HEK293 (cell line): ENCODE data around the gene PPIL6.

Experiments
- CTCF ChIA-PET: fragments of 350-600 bp; formaldehyde crosslinking; extraction: SDS; loops from one replicate; lab custom pipeline; 2021; ENCODE audit warnings: antibody characterized with exemption; lab: Yijun Ruan, JAX
- POLR2A ChIA-PET: fragments of 300-600 bp; formaldehyde crosslinking; extraction: SDS; loops from one replicate; lab custom pipeline; 2020; ENCODE audit warnings: antibody characterized with exemption, inconsistent platforms; lab: Yijun Ruan, JAX
- H3K27ac ChIP-seq: fragments of 200-500 bp; sonication (Bioruptor generic); 2 replicates; pipeline ENCODE4 v1.5.1; 2014; ENCODE audit warnings: low read depth, low read length, control low read depth, inconsistent platforms; ENCODE audit errors: extremely low read depth
- H3K36me3 ChIP-seq, 2 experiments: fragments of 200-500 bp in 1 of 2; sonication (Bioruptor generic) in 1 of 2; 1 replicate in 1 of 2; 2 replicates in 1 of 2; pipeline ENCODE4 v1.5.1; 2014 to 2017; ENCODE audit warnings: inconsistent platforms in 2 of 2, low read length in 2 of 2; ENCODE audit not compliant: control insufficient read depth in 2 of 2, insufficient read depth in 1 of 2
- H3K4me1 ChIP-seq: fragments of 200-500 bp; sonication (Bioruptor generic); 2 replicates; pipeline ENCODE4 v1.5.1; 2014; ENCODE audit warnings: mild to moderate bottlenecking, low read length, inconsistent platforms; ENCODE audit not compliant: control insufficient read depth, insufficient read depth
- H3K4me3 ChIP-seq: 2 replicates; pipeline ENCODE4 v1.5.1; 2011; ENCODE audit warnings: low read depth, mild to moderate bottlenecking, control low read depth, low read length, moderate library complexity
- H3K9me3 ChIP-seq: fragments of 200-500 bp; sonication (Bioruptor generic); 2 replicates; pipeline ENCODE4 v1.5.1; 2014; ENCODE audit warnings: low read depth, low read length, inconsistent platforms; ENCODE audit not compliant: control insufficient read depth, insufficient read depth
- GLI4 ChIP-seq: fragments of 450-650 bp; formaldehyde crosslinking; IDR thresholded peaks from 2 replicates; pipeline ENCODE4 v1.5.1; 2016; ENCODE audit warnings: missing biosample characterization, missing genetic modification characterization
- KLF9 ChIP-seq: fragments of 450-650 bp; formaldehyde crosslinking; IDR thresholded peaks from 2 replicates; pipeline ENCODE4 v1.5.1; 2016; ENCODE audit warnings: missing biosample characterization, missing genetic modification characterization, low read depth
- PRDM1 ChIP-seq: fragments of 450-650 bp; formaldehyde crosslinking; IDR thresholded peaks from 2 replicates; pipeline ENCODE4; 2016; ENCODE audit warnings: missing biosample characterization, missing genetic modification characterization
- SALL2 ChIP-seq: fragments of 450-650 bp; formaldehyde crosslinking; IDR thresholded peaks from 2 replicates; pipeline ENCODE4 v1.5.0; 2017; ENCODE audit warnings: missing biosample characterization, mild to moderate bottlenecking, missing genetic modification characterization, borderline replicate concordance
- WT1 ChIP-seq: fragments of 450-650 bp; formaldehyde crosslinking; IDR thresholded peaks from 2 replicates; pipeline ENCODE4 v1.5.1; 2016; ENCODE audit warnings: missing biosample characterization, missing genetic modification characterization
- ZBTB8A ChIP-seq: fragments of 450-650 bp; formaldehyde crosslinking; IDR thresholded peaks from 2 replicates; pipeline ENCODE4 v1.5.1; 2016; ENCODE audit warnings: missing biosample characterization, missing genetic modification characterization
- ZNF112 ChIP-seq: fragments of 450-650 bp; formaldehyde crosslinking; IDR thresholded peaks from 2 replicates; pipeline ENCODE4 v1.5.0; 2017; ENCODE audit warnings: missing biosample characterization, missing genetic modification characterization
- ZNF2 ChIP-seq: fragments of 450-650 bp; formaldehyde crosslinking; IDR thresholded peaks from 2 replicates; pipeline ENCODE4 v1.5.1; 2016; ENCODE audit warnings: missing biosample characterization, missing genetic modification characterization
- ZNF223 ChIP-seq: fragments of 450-650 bp; formaldehyde crosslinking; IDR thresholded peaks from 2 replicates; pipeline ENCODE4 v1.5.1; 2016; ENCODE audit warnings: missing biosample characterization, missing genetic modification characterization
- ZNF239 ChIP-seq: fragments of 450-650 bp; formaldehyde crosslinking; IDR thresholded peaks from 2 replicates; pipeline ENCODE4 v1.5.1; 2016; ENCODE audit warnings: missing biosample characterization, missing genetic modification characterization
- ZNF248 ChIP-seq: fragments of 450-650 bp; formaldehyde crosslinking; IDR thresholded peaks from 2 replicates; pipeline ENCODE4 v1.5.1; 2017; ENCODE audit warnings: missing biosample characterization, missing genetic modification characterization
- ZNF274 ChIP-seq, 2 experiments: fragments of 200-500 bp in 1 of 2; fragments of 450-650 bp in 1 of 2; sonication (Bioruptor generic) in 1 of 2; formaldehyde crosslinking in 1 of 2; IDR thresholded peaks; 2 replicates each; pipeline versions ENCODE4 v1.5.1 to v1.6.1; 2014 to 2016; ENCODE audit warnings: borderline replicate concordance in 1 of 2, inconsistent platforms in 1 of 2, low read length in 1 of 2, missing biosample characterization in 1 of 2, missing genetic modification characterization in 1 of 2
- ZNF280D ChIP-seq: fragments of 450-650 bp; formaldehyde crosslinking; IDR thresholded peaks from 2 replicates; pipeline ENCODE4 v1.5.1; 2016; ENCODE audit warnings: missing biosample characterization, missing genetic modification characterization
- ZNF302 ChIP-seq: fragments of 450-650 bp; formaldehyde crosslinking; IDR thresholded peaks from 2 replicates; pipeline ENCODE4 v1.5.1; 2016; ENCODE audit warnings: missing biosample characterization, missing genetic modification characterization, low read depth
- ZNF366 ChIP-seq: fragments of 450-650 bp; formaldehyde crosslinking; conservative IDR thresholded peaks from 2 replicates; pipeline ENCODE4 v1.5.1; 2016; ENCODE audit warnings: missing biosample characterization, missing genetic modification characterization
- ZNF394 ChIP-seq: fragments of 450-650 bp; formaldehyde crosslinking; IDR thresholded peaks from 2 replicates; pipeline ENCODE4 v1.5.1; 2016; ENCODE audit warnings: missing biosample characterization, missing genetic modification characterization, mild to moderate bottlenecking, moderate library complexity, borderline replicate concordance
- ZNF433 ChIP-seq: fragments of 450-650 bp; formaldehyde crosslinking; IDR thresholded peaks from 2 replicates; pipeline ENCODE4 v1.5.1; 2016; ENCODE audit warnings: missing biosample characterization, missing genetic modification characterization, low read depth
- ZNF501 ChIP-seq: fragments of 450-650 bp; formaldehyde crosslinking; IDR thresholded peaks from 2 replicates; pipeline ENCODE4 v1.5.1; 2016; ENCODE audit warnings: missing biosample characterization, missing genetic modification characterization
- ZNF561 ChIP-seq: fragments of 450-650 bp; IDR thresholded peaks from 2 replicates; pipeline ENCODE4 v1.5.1; 2018; ENCODE audit warnings: missing biosample characterization, missing genetic modification characterization, borderline replicate concordance
- ZNF580 ChIP-seq: fragments of 450-650 bp; formaldehyde crosslinking; IDR thresholded peaks from 2 replicates; pipeline ENCODE4 v1.5.1; 2016; ENCODE audit warnings: missing biosample characterization, missing genetic modification characterization
- ZNF596 ChIP-seq: fragments of 450-650 bp; IDR thresholded peaks from 2 replicates; pipeline ENCODE4 v1.5.0; 2018; ENCODE audit warnings: missing biosample characterization, mild to moderate bottlenecking, missing genetic modification characterization, moderate library complexity
- ZNF600 ChIP-seq: fragments of 450-650 bp; formaldehyde crosslinking; IDR thresholded peaks from 2 replicates; pipeline ENCODE4 v1.5.1; 2016; ENCODE audit warnings: missing biosample characterization, missing genetic modification characterization
- ZNF664 ChIP-seq: fragments of 450-650 bp; formaldehyde crosslinking; IDR thresholded peaks from 2 replicates; pipeline ENCODE4 v1.5.1; 2016; ENCODE audit warnings: missing biosample characterization, missing genetic modification characterization
- ZNF776 ChIP-seq: fragments of 450-650 bp; formaldehyde crosslinking; IDR thresholded peaks from 2 replicates; pipeline ENCODE4 v1.5.0; 2017; ENCODE audit warnings: missing biosample characterization, missing genetic modification characterization, borderline replicate concordance
- ZNF785 ChIP-seq: fragments of 450-650 bp; formaldehyde crosslinking; IDR thresholded peaks from 2 replicates; pipeline ENCODE4 v1.5.1; 2016; ENCODE audit warnings: missing biosample characterization, missing genetic modification characterization
- ZNF843 ChIP-seq: fragments of 450-650 bp; formaldehyde crosslinking; IDR thresholded peaks from 2 replicates; pipeline ENCODE4 v1.5.1; 2016; ENCODE audit warnings: missing biosample characterization, missing genetic modification characterization
- ZSCAN30 ChIP-seq: fragments of 450-650 bp; IDR thresholded peaks from 2 replicates; pipeline ENCODE4 v1.5.1; 2018; ENCODE audit warnings: missing biosample characterization, mild to moderate bottlenecking, missing genetic modification characterization, moderate library complexity
- TF ChIP-seq, protein P1 (sequence below): fragments of 450-650 bp; formaldehyde crosslinking; IDR thresholded peaks from 2 replicates; pipeline ENCODE4 v1.5.1; 2016; ENCODE audit warnings: missing biosample characterization, missing genetic modification characterization, low read depth

The PPIL6 gene

GRCh38 chr6:109381747-109382575 is 58.5 kb downstream of the PPIL6 start, which contains the start of gene CD164 (continued):
- TF ChIP-seq ZNF366 (tag by site-specific recombination) = peak; percentile 38; the same call in 1 of the 2 replicates
- no peak for TF ChIP-seq ZNF280D (tag by site-specific recombination)
- peak; percentile 60 for TF ChIP-seq WT1 (tag by site-specific recombination)
- TF ChIP-seq KLF9 (tag by site-specific recombination) = peak; percentile 77
- TF ChIP-seq ZNF596 = peak; percentile 44; the same call in 1 of the 2 replicates
- TF ChIP-seq ZBTB8A (tag by site-specific recombination) = peak; percentile 94
- TF ChIP-seq PRDM1 (tag by site-specific recombination) = peak; percentile 54
- TF ChIP-seq ZNF239 = peak; percentile 60; the same call in 1 of the 2 replicates
- peak; percentile 97 for TF ChIP-seq ZNF600 (tag by site-specific recombination)
- 0 out of 2 replicates have a peak, but pooled peaks have one; percentile 38 for TF ChIP-seq ZNF785 (tag by site-specific recombination)

DNA sequence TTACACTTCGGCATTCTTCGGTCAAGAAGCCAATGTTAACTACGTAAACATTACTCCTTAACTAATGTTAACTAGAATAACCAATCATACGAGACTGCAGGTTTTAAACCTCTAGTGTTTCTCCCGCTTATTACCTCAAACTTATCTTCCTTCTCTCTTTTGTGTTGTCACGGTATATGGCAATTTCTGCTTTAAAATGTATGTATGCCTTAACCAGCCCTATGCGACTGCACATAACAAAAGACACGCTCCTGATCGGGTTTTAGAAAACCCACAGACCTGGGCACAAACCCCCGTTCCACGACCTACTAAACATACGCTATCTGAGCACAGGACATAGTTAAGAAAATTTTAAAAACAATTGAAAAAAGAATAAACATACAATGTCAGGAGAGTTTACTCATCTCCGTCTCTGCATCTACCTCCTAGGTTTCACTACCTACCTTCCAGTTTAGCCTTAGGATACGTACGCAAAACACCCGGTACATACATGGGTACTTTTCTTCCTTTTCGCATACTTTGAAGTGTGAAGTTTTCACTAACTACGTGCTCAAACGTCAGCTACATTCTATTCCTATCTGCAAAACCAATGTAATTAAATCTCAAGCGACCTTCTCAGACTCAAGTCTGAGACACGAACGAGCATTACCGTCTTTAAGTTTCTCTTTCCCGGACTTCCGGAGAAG is 59.2 kb downstream of the PPIL6 start:
- CTCF ChIA-PET = interaction anchor here (5.5 kb wide), 1 partner anchor 194 kb away, joined by 89 read pairs; no protein-coding TSS in a partner anchor
- POLR2A ChIA-PET = interaction anchor here (2.4 kb wide), 1 partner anchor 60 kb away, joined by 13 read pairs; the partner anchor contains the start of genes PPIL6 and SMPD2

More for the DNA sequence above, 59.2 kb downstream of the PPIL6 start:
- Histone ChIP-seq H3K4me1 (peaks cover 8% of the 10 kb centered on the region), H3K4me3 (peak overlapping the region; percentile 78), H3K36me3 (peaks cover 6 to 33% of the 10 kb centered on the region in 2 experiments; a peak in 2 of 3 replicates)
- TF ChIP-seq ZNF112 (tag by site-specific recombination) (no peak), SALL2 (tag by site-specific recombination) (no peak), ZNF501 (peak; percentile 10; the same call in 1 of the 2 replicates), ZNF223 (tag by site-specific recombination) (no peak), ZSCAN30 (tag by site-specific recombination) (no peak), ZNF580 (tag by site-specific recombination) (no peak), ZNF274 (IDR thresholded peaks at IDR 0.05; ENCODE audit: low read length) (no peak), ZNF274 (tag by site-specific recombination; IDR thresholded peaks at IDR 0.05; ENCODE audit: borderline replicate concordance) (no peak), ZNF433 (tag by site-specific recombination) (no peak), ZNF2 (tag by site-specific recombination) (peak; percentile 54; the same call in 1 of the 2 replicates), PRDM1 (tag by site-specific recombination) (peak; percentile 54), GLI4 (tag by site-specific recombination) (no peak), ZNF302 (tag by site-specific recombination) (no peak), ZNF776 (tag by site-specific recombination) (no peak), ZNF248 (tag by site-specific recombination) (no peak), ZNF394 (0 out of 2 replicates have a peak, but pooled peaks have one; percentile 18), WT1 (tag by site-specific recombination) (0 out of 2 replicates have a peak, but pooled peaks have one; percentile 24), ZNF561 (no peak), ZNF664 (no peak), ZNF843 (tag by site-specific recombination) (no peak)
- TF ChIP-seq, protein P1, sequence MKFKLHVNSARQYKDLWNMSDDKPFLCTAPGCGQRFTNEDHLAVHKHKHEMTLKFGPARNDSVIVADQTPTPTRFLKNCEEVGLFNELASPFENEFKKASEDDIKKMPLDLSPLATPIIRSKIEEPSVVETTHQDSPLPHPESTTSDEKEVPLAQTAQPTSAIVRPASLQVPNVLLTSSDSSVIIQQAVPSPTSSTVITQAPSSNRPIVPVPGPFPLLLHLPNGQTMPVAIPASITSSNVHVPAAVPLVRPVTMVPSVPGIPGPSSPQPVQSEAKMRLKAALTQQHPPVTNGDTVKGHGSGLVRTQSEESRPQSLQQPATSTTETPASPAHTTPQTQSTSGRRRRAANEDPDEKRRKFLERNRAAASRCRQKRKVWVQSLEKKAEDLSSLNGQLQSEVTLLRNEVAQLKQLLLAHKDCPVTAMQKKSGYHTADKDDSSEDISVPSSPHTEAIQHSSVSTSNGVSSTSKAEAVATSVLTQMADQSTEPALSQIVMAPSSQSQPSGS (tag by site-specific recombination) = 0 out of 2 replicates have a peak, but pooled peaks have one; percentile 9
- TF ChIP-seq, all 188 proteins: peak for 6
- Histone ChIP-seq H3K27ac (peak overlapping the region; percentile 98), H3K9me3 (no peaks in the 10 kb centered on the region)
